ENCODE results near the gene UBE2F.
"Not testable (repeated sequence)": the region's sequence is repeated elsewhere in the genome, so short reads cannot be mapped to it uniquely, and the experiment has no call there.

UBE2F gene

GRCh38 chr2:238019962-238020361 is 53.1 kb downstream of the UBE2F start:
- DNase-seq (ENCODE audit: low read depth in 2 of 2) = no peak

- no peak for DNase-seq (ENCODE audit: low read depth in 2 of 2)
Observed at GRCh38 chr2:238020816-238021215, 54.0 kb downstream of the UBE2F start.

DNA sequence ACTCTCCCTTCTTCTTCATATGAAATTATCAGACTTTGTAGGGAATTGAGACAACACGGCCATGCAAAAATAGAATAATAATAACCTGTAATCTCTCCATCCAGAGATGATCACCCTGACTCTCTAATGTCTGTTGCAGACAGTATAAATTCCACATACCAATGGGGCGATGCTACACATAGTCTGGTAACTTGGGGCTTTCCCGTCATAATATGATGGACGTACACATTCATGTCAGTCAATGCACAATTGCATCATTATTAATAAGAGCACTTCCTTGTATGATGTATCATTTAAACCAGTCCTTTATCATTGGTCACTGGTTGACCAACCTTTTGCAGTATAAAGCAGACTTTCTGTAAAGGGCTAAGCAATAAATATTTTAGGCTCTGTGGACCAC is 54.5 kb downstream of the UBE2F start:
- DNase-seq (ENCODE audit: low read depth in 2 of 2) = no peak

GRCh38 chr2:238022594-238023157 is 55.9 kb downstream of the UBE2F start:
- DNase-seq (ENCODE audit: low read depth in 2 of 2) = no peak

GRCh38 chr2:238023608-238024007 is 56.8 kb downstream of the UBE2F start:
- no peak for DNase-seq (ENCODE audit: low read depth in 2 of 2)

GRCh38 chr2:238024986-238025385 is 58.2 kb downstream of the UBE2F start:
- no peak for DNase-seq (ENCODE audit: low read depth in 2 of 2)

DNA sequence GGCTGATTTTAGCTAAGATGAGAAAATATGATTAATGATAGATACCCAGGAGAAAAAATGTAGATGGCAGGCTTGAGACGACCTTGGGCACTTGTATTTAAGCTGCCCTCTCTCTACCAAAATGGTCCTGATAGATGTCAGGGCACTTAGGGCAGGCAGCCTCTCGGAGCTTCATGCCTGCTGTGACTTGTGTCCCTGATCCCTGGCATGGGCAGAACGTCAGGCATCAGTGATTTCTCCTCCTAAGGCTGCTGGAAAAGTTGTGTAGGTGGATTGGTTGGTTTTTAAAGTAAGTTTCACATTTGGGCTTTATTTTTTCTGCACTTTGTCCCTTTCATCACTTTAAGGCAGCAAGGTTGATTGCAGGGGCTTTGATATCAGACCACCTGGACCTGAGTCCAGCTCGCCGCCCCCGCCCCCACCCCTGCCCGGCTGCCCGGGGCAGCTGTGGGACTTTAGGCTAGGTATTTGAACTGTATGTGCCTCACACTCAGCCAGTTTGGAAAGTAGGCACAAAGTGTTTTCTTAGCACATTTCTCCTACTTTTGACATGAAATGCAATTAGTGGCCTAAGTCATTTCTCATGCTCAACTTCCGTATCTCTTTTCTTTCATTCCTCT is 59.0 kb downstream of the UBE2F start:
- DNase-seq (ENCODE audit: low read depth in 2 of 2) = no peak

DNA sequence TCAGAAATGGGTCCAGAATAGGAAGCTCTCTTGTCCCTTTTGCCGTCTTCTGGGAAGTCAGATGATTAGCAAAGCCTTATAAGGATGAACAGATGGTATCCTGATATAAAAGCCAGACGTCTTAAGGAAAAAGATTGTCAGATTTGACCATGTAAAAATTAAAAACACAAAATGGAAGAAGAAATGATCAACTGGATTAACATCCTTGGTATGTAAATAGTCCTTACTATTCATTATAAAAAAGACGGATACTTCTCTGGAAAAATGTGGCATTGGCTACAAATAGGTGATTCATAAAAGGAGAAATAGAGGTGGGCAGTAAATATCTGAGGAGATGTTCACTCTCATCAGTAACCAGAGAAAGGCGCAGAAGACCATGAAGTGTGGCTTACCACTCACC is 60.2 kb downstream of the UBE2F start:
- no peak for DNase-seq (ENCODE audit: low read depth in 2 of 2)

DNA sequence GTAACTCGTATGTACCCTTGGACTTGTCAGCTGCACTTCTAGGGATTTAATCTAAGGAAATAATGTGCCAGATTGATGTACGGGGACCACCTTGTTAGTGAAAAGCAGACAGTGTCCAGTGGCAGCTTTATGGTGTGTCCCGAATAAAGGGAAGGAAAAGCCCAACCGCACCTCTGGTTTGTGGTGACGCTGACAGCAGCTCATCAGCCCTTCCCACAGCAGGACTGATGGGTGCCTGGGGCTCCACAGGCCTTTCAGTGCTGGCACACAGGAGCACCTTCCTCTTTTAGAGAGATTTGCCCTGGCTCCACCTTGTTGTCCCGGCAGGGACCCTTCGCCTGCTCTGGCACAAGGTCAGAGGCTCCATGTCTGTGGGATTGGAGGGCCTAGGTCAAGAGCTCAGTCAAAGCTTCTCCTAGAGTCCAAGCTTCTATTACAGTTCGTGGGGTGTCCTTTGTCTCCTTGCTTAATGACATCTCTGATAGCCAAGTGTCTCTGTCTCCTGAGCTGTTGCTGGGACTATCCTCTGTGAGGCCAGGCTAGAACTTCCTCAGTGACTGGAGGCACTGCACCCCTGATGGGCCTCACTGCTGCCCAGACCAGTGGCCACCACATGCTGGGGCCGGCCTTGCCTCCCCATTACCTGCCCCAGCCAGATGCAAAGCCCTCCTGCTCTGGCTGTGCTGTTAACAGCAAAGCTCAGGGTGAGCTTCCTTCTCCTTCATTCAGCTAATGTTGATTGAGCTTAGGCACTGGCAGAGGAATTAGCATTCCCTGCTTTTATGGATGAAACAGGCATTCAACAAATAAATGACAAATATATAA is 61.0 kb downstream of the UBE2F start:
- DNase-seq (ENCODE audit: low read depth in 2 of 2) = no peak

GRCh38 chr2:238029853-238030252 is 63.0 kb downstream of the UBE2F start:
- no peak for DNase-seq (ENCODE audit: low read depth in 2 of 2)

GRCh38 chr2:238030422-238031155 is 63.8 kb downstream of the UBE2F start:
- no peak for DNase-seq (ENCODE audit: low read depth in 2 of 2)

DNA sequence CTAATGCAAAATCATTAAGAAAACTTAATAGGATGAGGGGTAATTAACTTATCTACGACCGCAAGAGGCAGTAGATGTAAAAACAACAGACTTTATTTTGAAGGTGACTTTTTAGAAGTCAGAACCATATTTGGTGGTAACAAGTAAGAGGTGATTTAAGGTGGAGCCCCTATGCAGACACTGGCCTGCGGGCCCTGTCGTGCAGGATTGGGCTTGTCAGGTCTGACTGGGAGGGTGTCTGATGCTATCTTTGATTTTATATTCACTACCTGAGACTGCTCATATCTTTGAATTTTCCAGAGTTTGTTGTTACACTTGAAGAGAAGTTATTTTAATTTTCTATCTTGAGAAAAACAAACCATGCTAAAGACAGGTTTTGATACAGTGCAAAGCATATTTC is 64.9 kb downstream of the UBE2F start:
- DNase-seq (ENCODE audit: low read depth in 2 of 2) = no peak

DNA sequence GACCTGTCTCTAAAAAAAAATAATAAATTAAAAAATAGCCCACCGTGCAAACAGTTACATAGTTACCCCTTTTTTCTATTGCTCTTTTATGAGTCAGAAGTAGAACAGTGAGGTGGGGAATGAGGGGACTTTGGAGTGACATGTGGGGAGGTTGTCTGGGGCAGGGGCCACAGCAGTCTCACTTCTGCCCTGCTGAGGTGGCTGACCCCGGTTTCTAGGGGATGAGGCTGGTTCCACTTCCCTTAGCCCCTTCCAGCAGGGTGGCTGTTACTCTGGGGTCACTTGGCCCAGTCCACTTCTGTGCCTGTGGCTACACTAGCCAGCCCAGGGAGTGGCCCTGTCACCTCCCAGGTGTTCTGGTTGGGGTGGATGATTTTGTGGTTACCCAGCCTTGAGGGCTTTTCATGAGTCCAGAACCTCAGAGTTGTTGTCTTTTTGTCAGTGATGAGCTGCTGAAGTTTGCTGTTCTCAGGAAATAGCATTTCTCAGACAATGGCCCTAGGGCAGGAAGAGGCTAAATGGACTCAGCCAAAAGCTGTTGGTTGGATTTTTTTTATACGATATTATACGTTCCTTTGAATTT is 66.0 kb downstream of the UBE2F start:
- no peak for DNase-seq (ENCODE audit: low read depth in 2 of 2)

- not testable (repeated sequence) for DNase-seq (ENCODE audit: low read depth in 2 of 2)
Observed at GRCh38 chr2:238033991-238034390, 67.2 kb downstream of the UBE2F start.

DNA sequence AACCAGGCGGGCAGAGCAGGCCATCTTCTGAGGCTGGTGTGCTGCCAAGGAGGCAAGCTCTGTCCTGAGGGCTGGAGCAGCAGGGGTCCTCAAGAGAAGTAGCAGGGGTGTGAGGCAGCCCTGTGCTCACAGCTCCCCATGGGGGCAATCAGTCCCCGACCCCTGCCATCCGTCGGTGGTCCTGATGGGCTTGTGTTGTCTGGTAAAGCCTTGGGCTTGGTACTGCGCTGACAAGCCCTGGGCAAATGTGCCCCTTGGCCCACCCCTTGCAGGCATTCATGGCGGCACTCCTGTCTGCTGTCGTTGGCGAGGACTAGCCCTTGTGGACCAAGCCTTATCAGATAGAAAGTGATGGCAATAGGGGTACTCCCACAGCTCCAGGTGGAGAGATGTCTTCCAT is 71.4 kb downstream of the UBE2F start:
- no peak for DNase-seq (ENCODE audit: low read depth in 2 of 2)

- no peak for DNase-seq (ENCODE audit: low read depth in 2 of 2)
Observed at GRCh38 chr2:238039151-238039550, 72.3 kb downstream of the UBE2F start.

GRCh38 chr2:238039985-238040384 is 73.2 kb downstream of the UBE2F start:
- no peak for DNase-seq (ENCODE audit: low read depth in 2 of 2)

DNA sequence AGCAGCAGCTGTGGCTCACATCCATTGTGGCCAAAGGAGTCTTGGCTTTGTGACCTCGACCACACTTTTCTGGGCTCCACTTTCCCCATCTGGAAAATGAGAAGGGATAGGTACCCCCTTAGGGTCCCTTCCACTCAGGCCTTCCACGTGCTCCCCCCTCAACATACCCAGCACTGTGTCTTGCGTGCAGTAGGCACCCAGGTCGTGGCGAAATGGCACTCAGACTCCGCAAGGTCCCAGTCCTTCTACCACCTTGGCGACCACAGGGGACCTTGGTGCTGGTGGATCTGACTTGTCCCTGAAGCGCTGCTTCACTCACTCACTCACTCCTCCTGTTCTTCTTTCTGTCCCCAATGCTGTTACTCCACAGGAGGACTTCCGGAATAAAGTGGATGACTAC is 74.1 kb downstream of the UBE2F start:
- no peak for DNase-seq (ENCODE audit: low read depth in 2 of 2)

DNA sequence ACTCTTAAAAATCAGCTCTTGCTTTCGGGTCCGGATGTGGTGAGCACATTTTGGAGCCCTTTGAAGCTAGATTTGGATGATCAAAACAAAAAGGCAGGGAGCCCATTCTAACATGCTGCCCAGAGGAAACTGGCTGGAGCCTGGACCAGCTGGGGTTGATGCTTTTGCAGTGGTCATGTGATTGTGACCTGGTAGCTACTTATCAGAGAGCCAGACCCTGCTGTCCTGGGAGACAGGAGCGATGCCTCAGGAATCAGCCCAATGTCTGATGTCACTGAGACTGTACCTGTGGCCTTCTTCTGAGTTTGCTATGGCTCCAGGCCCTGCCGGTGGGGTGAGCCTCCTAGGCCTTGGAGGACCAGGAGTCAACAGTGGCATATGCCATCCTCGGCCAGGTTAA is 75.3 kb downstream of the UBE2F start:
- no peak for DNase-seq (ENCODE audit: low read depth in 2 of 2)

DNA sequence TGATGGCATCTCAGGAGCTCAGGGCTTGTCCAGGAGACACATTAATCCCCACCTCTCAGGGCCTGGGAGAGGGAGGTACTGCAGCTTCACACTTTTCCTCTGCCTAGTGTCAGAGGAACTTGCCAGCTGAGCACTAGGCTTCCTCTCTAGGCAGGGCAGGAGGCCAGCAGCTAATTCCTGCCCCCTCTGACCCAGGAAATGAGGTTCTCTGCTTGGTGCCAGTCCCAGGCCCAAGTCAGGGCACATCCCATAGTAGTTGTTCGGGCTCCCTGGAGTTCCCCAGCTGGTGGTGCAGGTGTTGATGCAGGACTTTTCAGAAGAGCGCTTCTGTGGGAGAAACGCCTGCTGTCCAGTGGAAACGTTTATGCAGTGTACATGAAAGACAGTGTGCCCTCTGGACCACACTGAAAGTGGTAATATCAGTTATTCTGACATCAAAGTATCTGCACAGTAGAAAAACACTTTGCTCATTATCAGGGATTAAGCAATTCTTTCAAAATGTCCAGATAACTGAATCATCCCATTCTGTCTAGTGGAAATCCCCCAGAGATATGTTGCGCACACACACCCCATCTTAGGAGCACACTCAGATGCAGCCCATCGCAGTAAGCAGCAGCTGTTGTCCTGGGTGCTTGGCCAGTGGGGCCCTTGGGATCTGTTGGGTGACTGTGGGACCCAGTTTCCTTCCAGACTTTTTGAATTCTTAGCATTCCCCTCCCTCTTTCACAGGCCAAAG is 76.2 kb downstream of the UBE2F start:
- DNase-seq (ENCODE audit: low read depth in 2 of 2) = no peak

DNA sequence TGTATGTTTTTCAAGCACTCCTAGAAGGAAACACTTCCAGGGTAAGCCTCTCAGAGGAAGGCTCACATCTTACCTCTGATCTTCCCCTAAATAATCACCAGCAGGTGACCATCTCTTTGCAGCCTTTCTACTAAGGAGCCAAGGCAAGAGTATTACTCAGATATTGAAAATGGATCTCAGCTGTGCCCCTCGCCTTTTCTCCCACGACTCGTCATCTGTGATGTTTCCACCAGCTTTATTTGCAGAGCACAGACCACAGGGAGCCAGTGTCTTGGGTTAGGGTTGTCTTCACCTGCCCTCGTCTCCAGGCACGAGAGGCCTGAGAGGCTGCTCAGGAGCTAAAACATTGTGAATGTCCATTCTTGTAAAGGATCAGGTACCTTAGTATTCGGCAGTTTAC is 77.0 kb downstream of the UBE2F start:
- DNase-seq (ENCODE audit: low read depth in 2 of 2) = no peak

Measured in activated CD8-positive, alpha-beta memory T cell treated with anti-CD3 and anti-CD28 coated beads for 4 hours (primary cell).